ENCODE data around the gene AMY2B. TPM values are rescaled to one million over a fixed set of nuclear protein-coding genes. Genes with fewer than 3 reads are reported as not detected.

Gene AMY2B
- 0.07 TPM in 1 of 2 replicates, not detected in the other for total RNA-seq

GRCh38 chr1:103571289-103571688 is at the start of gene AMY2B:
Gene AMY2B (plus strand): TSS chr1:103571589. CDS start chr1:103571603, 14 bp downstream.

GRCh38 chr1:103525607-103526507 is 45.5 kb upstream of the AMY2B start, which contains the start of gene RNPC3:
Gene RNPC3 (plus strand): TSS chr1:103525699. CDS start chr1:103526071, 372 bp downstream.

GRCh38 chr1:103616994-103617477 is 45.6 kb downstream of the AMY2B start, which contains the start of gene AMY2A:
Gene AMY2A (plus strand): TSS chr1:103617427. CDS start chr1:103617441, 14 bp downstream.

Other genes starting within 250 kb of the AMY2B start
- gene RNPC3, start 45.9 kb upstream of the AMY2B start, total RNA-seq, result 3.1 and 6.8 TPM in 2 replicates
- not detected in 2 replicates for gene AMY2A, start 45.8 kb downstream of the AMY2B start, total RNA-seq
- not detected in 2 replicates for gene AMY1A, start 84.2 kb downstream of the AMY2B start, total RNA-seq
- not detected in 2 replicates for gene AMY1B, start 124.6 kb downstream of the AMY2B start, total RNA-seq
- not detected in 2 replicates for gene AMY1C, start 178.3 kb downstream of the AMY2B start, total RNA-seq

All from mammary microvascular endothelial cell (primary cell).